NCI-H1105 treated with DMSO at 0.1 percent for 48 hours (cell line): ENCODE data around the gene NPAS3.

Source experiments
- DNase-seq: peaks from one replicate; lab custom pipeline; 2025; lab: John Stamatoyannopoulos, UW

Gene NPAS3

GRCh38 chr14:32938719-32939253, at the start of gene NPAS3:
TSS of gene NPAS3 (plus strand) at chr14:32938879.
- no peak for DNase-seq

- DNase-seq, result no peak
These were observed 41.5 kb upstream of the NPAS3 start for GRCh38 chr14:32896979-32897697.

- no peak for DNase-seq
These were observed 41.0 kb upstream of the NPAS3 start for GRCh38 chr14:32897698-32898064.

- no peak for DNase-seq
These were observed 39.8 kb upstream of the NPAS3 start for GRCh38 chr14:32898876-32899275.

GRCh38 chr14:32900547-32900946, 38.1 kb upstream of the NPAS3 start:
- no peak for DNase-seq

- no peak for DNase-seq
These were observed 33.7 kb upstream of the NPAS3 start for GRCh38 chr14:32905013-32905412.

GRCh38 chr14:32906672-32907071, 32.0 kb upstream of the NPAS3 start:
- no peak for DNase-seq

- DNase-seq, result no peak
These were observed 30.2 kb upstream of the NPAS3 start for GRCh38 chr14:32908196-32909084.

GRCh38 chr14:32913725-32914124, 25.0 kb upstream of the NPAS3 start:
- DNase-seq, result no peak

GRCh38 chr14:32914391-32914790, 24.3 kb upstream of the NPAS3 start:
- no peak for DNase-seq

GRCh38 chr14:32920696-32921276, 17.9 kb upstream of the NPAS3 start:
- no peak for DNase-seq

GRCh38 chr14:32925439-32925838, 13.2 kb upstream of the NPAS3 start:
- no peak for DNase-seq

GRCh38 chr14:32932302-32932913, 6.3 kb upstream of the NPAS3 start:
- no peak for DNase-seq

GRCh38 chr14:32932914-32933628, 5.6 kb upstream of the NPAS3 start:
- DNase-seq, result no peak

- no peak for DNase-seq
These were observed 5.0 kb upstream of the NPAS3 start for GRCh38 chr14:32933629-32934072.

GRCh38 chr14:32934073-32934880, 4.4 kb upstream of the NPAS3 start:
- peak; percentile 59 for DNase-seq

- peak; percentile 42 for DNase-seq
These were observed 3.6 kb upstream of the NPAS3 start for GRCh38 chr14:32934881-32935633.

- DNase-seq, result peak; percentile 50
These were observed 781 bp downstream of the NPAS3 start for GRCh38 chr14:32939254-32940065.

- peak; percentile 25 for DNase-seq
These were observed 1.5 kb downstream of the NPAS3 start for GRCh38 chr14:32940066-32940651.
